ENCODE data around the gene CFAP73.

GRCh38 chr12:113184098-113184899 is 34.8 kb downstream of the CFAP73 start:
- TF ChIP-seq, protein P1, sequence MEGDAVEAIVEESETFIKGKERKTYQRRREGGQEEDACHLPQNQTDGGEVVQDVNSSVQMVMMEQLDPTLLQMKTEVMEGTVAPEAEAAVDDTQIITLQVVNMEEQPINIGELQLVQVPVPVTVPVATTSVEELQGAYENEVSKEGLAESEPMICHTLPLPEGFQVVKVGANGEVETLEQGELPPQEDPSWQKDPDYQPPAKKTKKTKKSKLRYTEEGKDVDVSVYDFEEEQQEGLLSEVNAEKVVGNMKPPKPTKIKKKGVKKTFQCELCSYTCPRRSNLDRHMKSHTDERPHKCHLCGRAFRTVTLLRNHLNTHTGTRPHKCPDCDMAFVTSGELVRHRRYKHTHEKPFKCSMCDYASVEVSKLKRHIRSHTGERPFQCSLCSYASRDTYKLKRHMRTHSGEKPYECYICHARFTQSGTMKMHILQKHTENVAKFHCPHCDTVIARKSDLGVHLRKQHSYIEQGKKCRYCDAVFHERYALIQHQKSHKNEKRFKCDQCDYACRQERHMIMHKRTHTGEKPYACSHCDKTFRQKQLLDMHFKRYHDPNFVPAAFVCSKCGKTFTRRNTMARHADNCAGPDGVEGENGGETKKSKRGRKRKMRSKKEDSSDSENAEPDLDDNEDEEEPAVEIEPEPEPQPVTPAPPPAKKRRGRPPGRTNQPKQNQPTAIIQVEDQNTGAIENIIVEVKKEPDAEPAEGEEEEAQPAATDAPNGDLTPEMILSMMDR (IDR thresholded peaks at IDR 0.05 in 4 of 5, conservative IDR thresholded peaks at IDR 0.05 in 1 of 5): no peak
- TF ChIP-seq POLR2A (IDR thresholded peaks at IDR 0.05): no peak
